Tibial artery (tissue), 4 donors: ENCODE measurements around the gene UCN3.

Experiments
- DNase-seq, 2 donors: peaks; one replicate each; pipeline ENCODE4 v3.0.0-alpha.2; 2019
- H3K27ac ChIP-seq, 2 donors: fragments of 200-600 bp; sonication (generic) in 1 of 2; 1 replicate in 1 of 2; 2 replicates in 1 of 2; pipeline ENCODE4 v1.5.1; 2018 to 2019; ENCODE audit warnings: mild to moderate bottlenecking in 1 of 2
- H3K27me3 ChIP-seq, 2 donors: fragments of 200-600 bp; sonication (generic) in 1 of 2; one replicate each; pipeline versions ENCODE4 v1.5.1 to v1.6.0; 2016 to 2019
- H3K36me3 ChIP-seq, 3 donors: fragments of 200-600 bp; sonication (generic) in 2 of 3; one replicate each; pipeline ENCODE4 v1.5.1; 2016 to 2019; ENCODE audit warnings: mild to moderate bottlenecking in 2 of 3
- H3K4me1 ChIP-seq, 4 donors: fragments of 200-600 bp; sonication (generic) in 2 of 4; 1 replicate in 3 of 4; 2 replicates in 1 of 4; pipeline ENCODE4 v1.5.1; 2016 to 2019
- H3K4me3 ChIP-seq, 2 donors: fragments of 200-600 bp; sonication (generic) in 1 of 2; 1 replicate in 1 of 2; 2 replicates in 1 of 2; pipeline ENCODE4 v1.5.1; 2018 to 2019; ENCODE audit warnings: mild to moderate bottlenecking in 2 of 2
- H3K9me3 ChIP-seq, 3 donors: fragments of 200-600 bp; sonication (generic) in 1 of 3; one replicate each; pipeline ENCODE4 v1.5.1; 2016 to 2019
- intact Hi-C: fragments of 100-400 bp; cut with DNase I; formaldehyde crosslinking; loops from one replicate; pipeline ENCODE4 v1.15.0; 2023; ENCODE audit warnings: low total_unique reads
- TF ChIP-seq, protein P1 (sequence below), 2 experiments: fragments of 200-600 bp in 1 of 2; fragments of 450-650 bp in 1 of 2; IDR thresholded peaks; one replicate each; pipeline ENCODE4 v1.5.1; 2017 to 2019; ENCODE audit warnings: antibody characterized with exemption in 2 of 2, mild to moderate bottlenecking in 1 of 2, moderate library complexity in 1 of 2

The UCN3 gene

DNA sequence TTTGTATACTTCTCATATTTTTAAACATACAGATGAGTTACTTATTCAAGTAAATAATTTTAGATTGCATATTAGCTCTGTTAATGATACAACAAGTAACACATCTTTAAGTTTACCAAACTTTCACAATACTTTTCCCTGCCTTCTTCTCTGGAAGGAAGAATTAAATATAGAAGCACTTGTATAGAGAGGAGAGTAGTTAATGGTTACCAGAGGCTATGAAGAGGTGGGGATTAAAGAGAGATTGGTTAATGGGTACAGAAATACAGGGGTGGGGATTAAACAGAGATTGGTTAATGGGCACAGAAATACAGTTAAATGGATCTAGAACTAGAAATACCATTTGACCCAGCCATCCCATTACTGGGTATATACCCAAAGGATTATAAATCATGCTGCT is 20.0 kb upstream of the UCN3 start:
- TF ChIP-seq, protein P1, sequence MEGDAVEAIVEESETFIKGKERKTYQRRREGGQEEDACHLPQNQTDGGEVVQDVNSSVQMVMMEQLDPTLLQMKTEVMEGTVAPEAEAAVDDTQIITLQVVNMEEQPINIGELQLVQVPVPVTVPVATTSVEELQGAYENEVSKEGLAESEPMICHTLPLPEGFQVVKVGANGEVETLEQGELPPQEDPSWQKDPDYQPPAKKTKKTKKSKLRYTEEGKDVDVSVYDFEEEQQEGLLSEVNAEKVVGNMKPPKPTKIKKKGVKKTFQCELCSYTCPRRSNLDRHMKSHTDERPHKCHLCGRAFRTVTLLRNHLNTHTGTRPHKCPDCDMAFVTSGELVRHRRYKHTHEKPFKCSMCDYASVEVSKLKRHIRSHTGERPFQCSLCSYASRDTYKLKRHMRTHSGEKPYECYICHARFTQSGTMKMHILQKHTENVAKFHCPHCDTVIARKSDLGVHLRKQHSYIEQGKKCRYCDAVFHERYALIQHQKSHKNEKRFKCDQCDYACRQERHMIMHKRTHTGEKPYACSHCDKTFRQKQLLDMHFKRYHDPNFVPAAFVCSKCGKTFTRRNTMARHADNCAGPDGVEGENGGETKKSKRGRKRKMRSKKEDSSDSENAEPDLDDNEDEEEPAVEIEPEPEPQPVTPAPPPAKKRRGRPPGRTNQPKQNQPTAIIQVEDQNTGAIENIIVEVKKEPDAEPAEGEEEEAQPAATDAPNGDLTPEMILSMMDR (IDR thresholded peaks at IDR 0.05), result no peak
- no peaks in the 10 kb centered on the region for H3K36me3 ChIP-seq
- H3K4me3 ChIP-seq, result no peak overlapping the region
- no peak overlapping the region for H3K27ac ChIP-seq
- H3K9me3 ChIP-seq, result no peaks in the 10 kb centered on the region
- no peaks in the 10 kb centered on the region for H3K27me3 ChIP-seq
- DNase-seq, result no peak
- no peaks in the 10 kb centered on the region for H3K4me1 ChIP-seq
- intact Hi-C loops, result no loop called here

DNA sequence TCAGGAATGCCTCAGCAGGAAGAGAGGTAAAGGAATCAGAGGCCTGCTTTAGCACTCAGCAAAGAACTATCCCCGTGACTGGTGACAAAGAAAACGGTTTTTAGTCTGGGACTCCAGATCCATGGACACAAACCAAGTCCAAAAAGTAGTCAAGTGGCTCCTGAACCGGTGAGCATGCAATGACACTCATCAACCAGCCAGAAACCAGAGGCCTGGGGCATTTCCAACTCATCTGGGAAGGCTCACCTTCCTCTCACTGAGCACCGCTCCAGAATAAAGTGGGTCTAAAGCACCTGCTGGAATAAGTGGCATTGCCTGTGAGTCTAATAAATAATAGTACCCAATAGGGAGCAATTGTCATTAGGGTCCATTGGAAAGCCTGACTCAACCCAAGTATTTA is 17.9 kb upstream of the UCN3 start:
- no peak for DNase-seq
- TF ChIP-seq, protein P1 (IDR thresholded peaks at IDR 0.05), result no peak
- H3K4me1 ChIP-seq, result no peaks in the 10 kb centered on the region
- no peaks in the 10 kb centered on the region for H3K36me3 ChIP-seq
- intact Hi-C loops, result no loop called here
- no peak overlapping the region for H3K27ac ChIP-seq
- H3K27me3 ChIP-seq, result no peaks in the 10 kb centered on the region
- no peaks in the 10 kb centered on the region for H3K9me3 ChIP-seq
- no peak overlapping the region for H3K4me3 ChIP-seq

DNA sequence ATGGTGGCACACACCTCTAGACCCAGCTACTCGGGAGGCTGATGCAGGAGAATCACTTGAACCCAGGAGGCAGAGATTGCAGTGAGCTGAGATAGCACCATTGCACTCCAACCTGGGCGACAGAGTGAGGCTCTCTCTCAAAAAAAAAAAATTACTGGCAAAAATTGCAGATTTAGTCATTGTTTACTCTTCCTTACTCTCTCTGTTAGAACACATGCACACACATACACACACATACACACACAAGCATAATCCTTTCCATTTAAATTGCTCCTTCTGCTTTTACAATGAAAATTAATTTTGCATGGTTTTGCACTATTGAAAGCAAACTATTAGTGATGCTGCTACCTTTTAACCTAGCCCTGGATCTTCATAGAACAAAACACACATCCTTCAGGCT is 15.4 kb upstream of the UCN3 start:
- Histone ChIP-seq H3K4me1 (no peaks in the 10 kb centered on the region), H3K36me3 (no peaks in the 10 kb centered on the region), H3K27me3 (no peaks in the 10 kb centered on the region), H3K4me3 (no peak overlapping the region), H3K27ac (no peak overlapping the region), H3K9me3 (no peaks in the 10 kb centered on the region)
- intact Hi-C loops, result no loop called here
- DNase-seq, result no peak
- TF ChIP-seq, protein P1 (IDR thresholded peaks at IDR 0.05), result no peak

DNA sequence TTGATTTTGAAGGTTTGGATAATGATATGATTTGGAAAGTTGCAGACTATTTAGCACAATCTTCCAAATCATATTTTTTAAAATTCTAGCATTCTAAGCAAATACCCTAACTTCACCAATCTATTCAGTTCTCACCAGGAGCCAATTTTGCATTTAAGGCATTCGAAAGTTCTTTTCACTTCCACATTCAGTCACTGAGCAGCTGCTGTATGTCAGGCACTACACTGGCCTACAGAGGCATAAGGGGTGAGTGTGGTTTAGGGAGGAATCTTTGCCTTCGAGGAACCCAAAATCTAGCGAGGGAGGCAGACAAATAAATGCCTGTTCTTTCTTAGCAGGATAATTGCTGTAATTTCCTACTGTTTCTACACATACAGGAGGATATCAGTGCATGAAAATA is 10.7 kb upstream of the UCN3 start:
- intact Hi-C loops, result no loop called here

DNA sequence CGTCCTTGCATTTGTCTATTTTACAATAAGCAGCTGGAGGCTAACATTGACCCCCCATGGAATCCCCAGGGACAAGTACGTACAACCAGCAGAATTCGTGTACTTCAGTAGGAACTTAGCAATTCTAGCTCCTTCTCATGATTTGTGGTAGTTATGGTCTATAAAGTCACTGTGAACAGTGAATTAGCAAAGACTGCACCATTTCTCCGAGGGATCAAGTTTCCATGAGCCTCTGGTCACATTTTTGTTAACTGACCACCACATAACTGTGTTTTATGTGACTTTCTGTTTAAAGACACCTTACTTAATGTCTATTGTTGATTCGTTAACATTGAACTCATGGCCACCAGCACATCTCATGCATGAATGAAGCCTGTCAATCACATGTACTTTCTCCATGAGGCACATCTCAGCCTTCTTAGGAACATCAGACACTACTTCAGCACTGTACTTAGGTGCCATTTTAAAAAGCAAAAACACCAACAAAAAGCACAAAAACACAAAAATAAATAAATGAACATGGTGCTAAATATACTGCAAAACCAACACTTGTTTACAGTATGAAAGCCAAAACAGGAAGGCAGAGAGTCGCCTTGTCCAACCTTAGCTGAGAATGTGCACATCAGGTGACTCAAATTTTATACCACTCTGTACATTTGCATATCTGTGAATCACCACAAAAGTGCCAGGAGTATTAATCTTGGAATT is 9.0 kb upstream of the UCN3 start:
- no peak for DNase-seq
- peaks cover 0 to 6% of the 10 kb centered on the region in 2 donors for H3K27me3 ChIP-seq
- TF ChIP-seq, protein P1 (IDR thresholded peaks at IDR 0.05), result no peak
- H3K27ac ChIP-seq, result no peak overlapping the region
- H3K9me3 ChIP-seq, result no peaks in the 10 kb centered on the region
- no peak overlapping the region for H3K4me3 ChIP-seq
- no peaks in the 10 kb centered on the region for H3K4me1 ChIP-seq
- intact Hi-C loops, result no loop called here
- no peaks in the 10 kb centered on the region for H3K36me3 ChIP-seq

More for the DNA sequence above, 10.7 kb upstream of the UCN3 start:
- Histone ChIP-seq H3K27ac (no peak overlapping the region), H3K27me3 (peaks cover 0 to 3% of the 10 kb centered on the region in 2 donors), H3K4me1 (no peaks in the 10 kb centered on the region), H3K36me3 (no peaks in the 10 kb centered on the region), H3K9me3 (no peaks in the 10 kb centered on the region), H3K4me3 (no peak overlapping the region)
- no peak for DNase-seq
- TF ChIP-seq, protein P1 (IDR thresholded peaks at IDR 0.05), result no peak
